ENCODE results near the gene PRMT1. TPM values are rescaled to one million over a fixed set of nuclear protein-coding genes. Genes with fewer than 3 reads are reported as not detected.

The PRMT1 gene
- total RNA-seq, 1 donor from 2014 or later = 372 TPM

DNA sequence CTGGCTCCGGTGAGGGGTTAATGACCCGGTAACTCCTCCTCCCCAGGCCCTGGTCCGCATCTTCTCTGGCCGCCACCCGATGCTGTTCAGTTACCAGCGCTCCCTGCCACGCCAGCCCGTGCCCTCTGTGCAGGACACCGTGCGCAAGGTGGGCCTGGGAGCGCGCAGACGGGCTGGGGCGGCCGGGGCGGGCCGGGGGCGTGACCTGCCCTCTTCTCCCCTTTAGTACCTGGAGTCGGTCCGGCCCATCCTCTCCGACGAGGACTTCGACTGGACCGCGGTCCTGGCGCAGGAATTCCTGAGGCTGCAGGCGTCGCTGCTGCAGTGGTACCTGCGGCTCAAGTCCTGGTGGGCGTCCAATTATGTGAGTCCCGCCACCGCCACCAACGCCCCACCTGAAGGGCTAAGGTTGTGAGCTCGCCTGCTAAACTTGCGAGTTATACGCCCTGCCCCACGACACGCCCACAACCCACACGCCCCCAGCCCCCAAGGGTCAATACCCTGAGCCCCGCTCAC lies 24.3 kb downstream of the PRMT1 start:
- TF ChIP-seq, protein P1, sequence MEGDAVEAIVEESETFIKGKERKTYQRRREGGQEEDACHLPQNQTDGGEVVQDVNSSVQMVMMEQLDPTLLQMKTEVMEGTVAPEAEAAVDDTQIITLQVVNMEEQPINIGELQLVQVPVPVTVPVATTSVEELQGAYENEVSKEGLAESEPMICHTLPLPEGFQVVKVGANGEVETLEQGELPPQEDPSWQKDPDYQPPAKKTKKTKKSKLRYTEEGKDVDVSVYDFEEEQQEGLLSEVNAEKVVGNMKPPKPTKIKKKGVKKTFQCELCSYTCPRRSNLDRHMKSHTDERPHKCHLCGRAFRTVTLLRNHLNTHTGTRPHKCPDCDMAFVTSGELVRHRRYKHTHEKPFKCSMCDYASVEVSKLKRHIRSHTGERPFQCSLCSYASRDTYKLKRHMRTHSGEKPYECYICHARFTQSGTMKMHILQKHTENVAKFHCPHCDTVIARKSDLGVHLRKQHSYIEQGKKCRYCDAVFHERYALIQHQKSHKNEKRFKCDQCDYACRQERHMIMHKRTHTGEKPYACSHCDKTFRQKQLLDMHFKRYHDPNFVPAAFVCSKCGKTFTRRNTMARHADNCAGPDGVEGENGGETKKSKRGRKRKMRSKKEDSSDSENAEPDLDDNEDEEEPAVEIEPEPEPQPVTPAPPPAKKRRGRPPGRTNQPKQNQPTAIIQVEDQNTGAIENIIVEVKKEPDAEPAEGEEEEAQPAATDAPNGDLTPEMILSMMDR (IDR thresholded peaks at IDR 0.05) = no peak
- Mint-ChIP-seq H3K27me3 (peaks cover 2% of the 10 kb centered on the region), H3K4me3 (no peak overlapping the region), H3K36me3 (ENCODE audit: low read depth) (no peaks in the 10 kb centered on the region), H3K27ac (no peak overlapping the region), H3K9me3 (no peaks in the 10 kb centered on the region), H3K4me1 (no peaks in the 10 kb centered on the region)
- intact Hi-C loops (cut with micrococcal nuclease) = no loop called here
- ATAC-seq (ENCODE audit: low read depth) = no peak
- ChIA-PET CTCF (no interaction called here), POLR2A (no interaction called here)
- no peak for DNase-seq

DNA sequence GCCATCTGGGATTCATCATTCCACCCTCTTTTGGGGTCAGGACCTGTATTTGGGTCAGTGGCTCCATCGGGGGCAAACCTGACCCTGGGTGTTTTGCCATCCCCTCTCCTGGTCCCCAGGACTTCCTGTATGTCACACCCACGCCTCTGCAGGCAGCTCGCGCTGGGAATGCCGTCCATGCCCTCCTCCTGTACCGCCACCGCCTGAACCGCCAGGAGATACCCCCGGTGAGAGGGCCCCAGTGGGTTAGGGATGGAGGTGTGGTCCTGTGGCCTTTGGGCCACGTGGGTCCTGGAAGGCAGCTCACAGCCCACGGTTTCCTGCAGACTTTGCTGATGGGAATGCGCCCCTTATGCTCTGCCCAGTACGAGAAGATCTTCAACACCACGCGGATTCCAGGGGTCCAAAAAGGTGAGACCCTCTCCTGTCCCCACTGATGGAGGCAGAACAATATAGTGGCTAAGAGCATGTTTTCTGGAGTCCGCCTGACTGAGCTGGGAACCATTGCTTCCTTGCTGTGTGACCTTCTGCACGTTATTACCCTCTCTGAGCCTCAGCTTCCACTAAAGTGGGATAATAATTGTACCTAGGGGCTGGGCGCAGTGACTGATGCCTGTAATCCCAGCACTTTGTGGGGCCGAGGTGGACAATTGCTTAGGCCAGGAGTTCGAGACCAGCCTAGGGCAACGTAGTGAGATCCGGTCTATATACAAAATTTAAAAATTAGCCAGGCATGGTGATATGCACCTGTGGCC lies 28.0 kb downstream of the PRMT1 start:
- ATAC-seq (ENCODE audit: low read depth) = no peak
- DNase-seq = no peak
- H3K4me1 Mint-ChIP-seq = no peaks in the 10 kb centered on the region
- no peak overlapping the region for H3K27ac Mint-ChIP-seq
- H3K4me3 Mint-ChIP-seq = no peak overlapping the region
- ChIA-PET POLR2A (interaction anchor here (0.6 kb wide), 1 partner anchor 20 kb away, joined by 3 read pairs; no protein-coding TSS in a partner anchor), CTCF (no interaction called here)
- no peaks in the 10 kb centered on the region for H3K9me3 Mint-ChIP-seq
- peaks cover 10% of the 10 kb centered on the region for H3K27me3 Mint-ChIP-seq
- intact Hi-C loops (cut with micrococcal nuclease) = no loop called here
- no peaks in the 10 kb centered on the region for H3K36me3 Mint-ChIP-seq (ENCODE audit: low read depth)
- TF ChIP-seq, protein P1 (IDR thresholded peaks at IDR 0.05) = no peak

DNA sequence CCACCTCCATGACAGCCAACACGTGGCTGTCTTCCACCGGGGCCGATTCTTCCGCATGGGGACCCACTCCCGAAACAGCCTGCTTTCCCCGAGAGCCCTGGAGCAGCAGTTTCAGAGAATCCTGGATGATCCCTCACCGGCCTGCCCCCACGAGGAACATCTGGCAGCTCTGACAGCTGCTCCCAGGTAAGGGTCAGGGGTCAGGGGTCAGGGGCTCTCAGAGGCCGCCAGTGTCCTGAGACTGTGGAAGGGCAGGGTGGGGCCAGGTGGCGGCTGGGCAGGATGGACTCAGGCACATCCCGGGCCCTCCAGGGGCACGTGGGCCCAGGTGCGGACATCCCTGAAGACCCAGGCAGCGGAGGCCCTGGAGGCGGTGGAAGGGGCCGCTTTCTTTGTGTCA lies 28.8 kb downstream of the PRMT1 start:
- Mint-ChIP-seq H3K27ac (no peak overlapping the region), H3K4me1 (no peaks in the 10 kb centered on the region), H3K36me3 (ENCODE audit: low read depth) (no peaks in the 10 kb centered on the region), H3K27me3 (peaks cover 11% of the 10 kb centered on the region), H3K9me3 (no peaks in the 10 kb centered on the region), H3K4me3 (no peak overlapping the region)
- intact Hi-C loops (cut with micrococcal nuclease) = no loop called here
- ATAC-seq (ENCODE audit: low read depth) = no peak
- DNase-seq = no peak
- ChIA-PET POLR2A (no interaction called here), CTCF (no interaction called here)
- TF ChIP-seq, protein P1 (IDR thresholded peaks at IDR 0.05) = no peak

DNA sequence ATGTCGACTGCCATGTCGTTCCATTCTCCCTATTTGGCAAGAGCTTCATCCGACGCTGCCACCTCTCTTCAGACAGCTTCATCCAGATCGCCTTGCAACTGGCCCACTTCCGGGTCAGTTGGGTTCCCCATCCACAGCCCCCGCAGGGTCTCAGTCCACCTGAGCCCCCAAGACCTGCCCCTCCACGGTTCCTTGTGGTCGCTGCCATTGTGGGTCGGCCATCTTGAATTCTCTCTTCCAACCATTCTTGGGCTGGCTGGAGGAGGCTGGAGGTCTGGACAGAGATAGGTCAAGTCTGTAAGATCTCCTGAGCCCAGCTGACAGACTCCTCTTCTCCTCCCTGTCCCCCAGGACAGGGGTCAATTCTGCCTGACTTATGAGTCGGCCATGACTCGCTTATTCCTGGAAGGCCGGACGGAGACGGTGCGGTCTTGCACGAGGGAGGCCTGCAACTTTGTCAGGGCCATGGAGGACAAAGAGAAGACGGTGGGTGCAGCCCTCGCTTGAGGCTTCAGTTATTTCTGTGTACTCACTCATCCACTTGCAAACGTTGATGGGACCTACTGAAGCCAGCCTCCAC lies 33.4 kb downstream of the PRMT1 start:
- DNase-seq (no peak), ATAC-seq (ENCODE audit: low read depth) (no peak)
- TF ChIP-seq, protein P1 (IDR thresholded peaks at IDR 0.05) = no peak
- Mint-ChIP-seq H3K27me3 (peaks cover 11% of the 10 kb centered on the region), H3K4me1 (no peaks in the 10 kb centered on the region), H3K36me3 (ENCODE audit: low read depth) (no peaks in the 10 kb centered on the region), H3K9me3 (no peaks in the 10 kb centered on the region), H3K4me3 (no peak overlapping the region), H3K27ac (no peak overlapping the region)
- intact Hi-C loops (cut with micrococcal nuclease) = no loop called here
- ChIA-PET POLR2A (no interaction called here), CTCF (interaction anchor here (0.6 kb wide), 1 partner anchor 31 kb away, joined by 3 read pairs; no protein-coding TSS in a partner anchor)

DNA sequence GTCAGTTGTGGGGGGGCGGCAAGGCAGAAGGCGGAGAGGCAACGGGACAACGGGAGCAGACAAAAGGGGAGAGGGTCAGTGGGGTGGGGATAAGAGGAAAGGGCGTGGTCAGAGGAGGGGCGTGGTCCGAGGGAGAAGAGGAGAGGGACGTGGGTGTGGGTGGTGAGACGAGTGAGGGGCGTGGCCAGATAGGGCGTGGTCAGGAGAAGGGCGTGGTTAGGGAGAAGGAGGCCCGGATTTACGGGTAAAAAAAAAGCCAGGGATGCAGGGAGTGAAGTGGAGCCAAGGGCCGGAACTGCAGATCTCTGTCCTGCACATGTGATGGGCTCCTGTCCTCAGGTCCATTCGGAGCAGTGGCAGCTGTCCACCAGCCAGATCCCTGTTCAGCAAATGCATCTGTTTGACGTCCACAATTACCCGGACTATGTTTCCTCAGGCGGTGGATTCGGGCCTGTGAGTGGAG lies 35.4 kb downstream of the PRMT1 start:
- Mint-ChIP-seq H3K27ac (no peak overlapping the region), H3K27me3 (peaks cover 8% of the 10 kb centered on the region), H3K4me3 (no peak overlapping the region), H3K36me3 (ENCODE audit: low read depth) (no peaks in the 10 kb centered on the region), H3K4me1 (peaks cover 3% of the 10 kb centered on the region), H3K9me3 (no peaks in the 10 kb centered on the region)
- intact Hi-C loops (cut with micrococcal nuclease) = no loop called here
- ChIA-PET CTCF (no interaction called here), POLR2A (no interaction called here)
- ATAC-seq (ENCODE audit: low read depth) (no peak), DNase-seq (no peak)
- TF ChIP-seq, protein P1 (IDR thresholded peaks at IDR 0.05) = no peak

Measured in activated B cell treated with CpG ODN at 0.5 μM for 24 hours (primary cell).